ENCODE measurements around the gene MIF4GD.
"Not testable (repeated sequence)": the region's sequence is repeated elsewhere in the genome, so short reads cannot be mapped to it uniquely, and the experiment has no call there.

Gene MIF4GD

DNA sequence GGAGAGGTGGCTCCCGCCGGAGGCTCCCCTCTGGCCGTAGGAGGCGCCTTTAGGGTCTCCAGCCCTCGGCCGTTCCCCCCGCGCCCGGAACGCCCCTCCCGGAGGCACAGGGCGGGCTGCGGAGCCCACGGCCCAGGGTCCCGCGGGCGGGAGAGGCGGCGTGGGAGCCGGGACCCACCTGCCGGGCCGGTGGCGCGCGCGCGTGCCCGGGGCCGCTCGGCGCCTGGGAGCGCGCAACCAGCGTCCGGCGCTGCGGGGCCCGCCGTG is at the start of gene MIF4GD:
TSS of gene MIF4GD (minus strand) at position 266 of the 267 bp plus-strand sequence. CDS start 1,036 bp downstream, outside the sequence.
- DNase-seq, result no peak

- DNase-seq, result no peak
These were observed 49.1 kb upstream of the MIF4GD start for GRCh38 chr17:75319904-75320691.

DNA sequence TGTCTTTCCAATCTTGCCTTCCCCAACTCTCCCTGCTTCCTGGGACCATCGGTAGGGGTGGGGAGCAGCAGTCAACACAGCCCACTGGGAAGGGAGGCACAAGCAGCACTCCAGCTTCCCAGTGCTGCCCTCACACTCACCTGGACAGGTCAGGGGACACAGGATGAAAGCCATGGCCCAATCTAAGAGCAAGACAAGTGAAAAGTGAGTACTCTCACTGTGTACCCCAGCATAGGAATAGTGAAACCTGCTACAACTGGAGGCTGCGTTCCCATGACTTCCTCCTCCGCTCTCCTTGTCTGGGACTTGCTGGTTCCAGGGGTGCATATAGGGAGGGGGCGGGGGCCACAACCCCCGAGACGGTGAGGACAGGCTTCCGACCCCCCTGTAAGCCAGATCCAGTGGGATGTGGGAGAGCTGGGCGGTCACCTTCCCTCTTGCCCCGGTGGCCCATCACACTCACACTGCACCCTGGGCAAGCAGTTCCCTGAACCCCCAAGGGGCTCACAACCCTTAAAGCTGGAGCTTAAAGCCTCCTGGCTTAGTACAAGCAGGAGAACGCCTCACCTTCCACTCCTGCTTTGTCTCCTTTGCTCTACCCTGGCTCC is 47.7 kb upstream of the MIF4GD start:
- DNase-seq, result no peak

DNA sequence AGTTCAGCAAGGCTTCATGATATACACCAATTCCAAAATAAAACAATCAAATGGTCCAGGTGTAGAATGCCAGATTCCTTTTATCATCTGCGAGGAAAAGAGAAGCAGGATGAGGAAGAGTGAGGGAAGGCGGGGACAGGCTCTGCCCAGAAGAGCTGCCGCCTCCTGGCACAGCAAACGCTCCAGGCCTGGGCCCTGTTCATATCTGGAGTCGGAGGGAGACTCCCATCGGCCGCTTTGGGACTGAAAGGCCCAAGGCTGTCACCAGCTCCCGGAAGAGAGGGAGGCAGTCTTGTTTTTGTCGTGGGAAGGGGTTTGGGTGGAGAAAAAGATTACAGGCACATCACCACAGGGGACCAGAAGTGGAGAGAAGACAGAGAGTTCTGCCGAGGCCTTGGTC is 47.2 kb upstream of the MIF4GD start:
- DNase-seq, result no peak

DNA sequence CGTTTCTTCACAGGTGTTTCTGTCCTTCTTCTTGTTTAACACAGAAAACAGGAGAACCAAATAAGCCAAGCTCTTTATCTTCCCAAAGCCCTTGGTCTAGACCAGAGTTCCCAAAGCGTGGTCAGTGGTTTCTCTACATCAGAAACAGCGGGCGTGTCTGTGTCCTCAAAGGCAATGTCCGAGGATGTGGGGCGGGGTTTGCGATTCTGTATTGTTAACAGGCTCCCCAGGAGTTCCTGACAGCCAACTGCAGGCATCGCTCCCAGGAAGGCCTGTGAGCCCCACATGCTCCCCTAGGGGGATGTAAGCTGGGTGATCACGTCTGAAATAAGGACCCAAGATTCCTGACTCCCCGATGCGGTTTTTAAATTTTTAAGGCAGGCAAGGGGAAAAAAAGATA is 46.6 kb upstream of the MIF4GD start:
- no peak for DNase-seq

- no peak for DNase-seq
These were observed 45.2 kb upstream of the MIF4GD start for GRCh38 chr17:75316253-75316652.

GRCh38 chr17:75315541-75316243 is 44.7 kb upstream of the MIF4GD start:
- DNase-seq, result no peak

GRCh38 chr17:75313941-75314551 is 43.0 kb upstream of the MIF4GD start:
- no peak for DNase-seq

DNA sequence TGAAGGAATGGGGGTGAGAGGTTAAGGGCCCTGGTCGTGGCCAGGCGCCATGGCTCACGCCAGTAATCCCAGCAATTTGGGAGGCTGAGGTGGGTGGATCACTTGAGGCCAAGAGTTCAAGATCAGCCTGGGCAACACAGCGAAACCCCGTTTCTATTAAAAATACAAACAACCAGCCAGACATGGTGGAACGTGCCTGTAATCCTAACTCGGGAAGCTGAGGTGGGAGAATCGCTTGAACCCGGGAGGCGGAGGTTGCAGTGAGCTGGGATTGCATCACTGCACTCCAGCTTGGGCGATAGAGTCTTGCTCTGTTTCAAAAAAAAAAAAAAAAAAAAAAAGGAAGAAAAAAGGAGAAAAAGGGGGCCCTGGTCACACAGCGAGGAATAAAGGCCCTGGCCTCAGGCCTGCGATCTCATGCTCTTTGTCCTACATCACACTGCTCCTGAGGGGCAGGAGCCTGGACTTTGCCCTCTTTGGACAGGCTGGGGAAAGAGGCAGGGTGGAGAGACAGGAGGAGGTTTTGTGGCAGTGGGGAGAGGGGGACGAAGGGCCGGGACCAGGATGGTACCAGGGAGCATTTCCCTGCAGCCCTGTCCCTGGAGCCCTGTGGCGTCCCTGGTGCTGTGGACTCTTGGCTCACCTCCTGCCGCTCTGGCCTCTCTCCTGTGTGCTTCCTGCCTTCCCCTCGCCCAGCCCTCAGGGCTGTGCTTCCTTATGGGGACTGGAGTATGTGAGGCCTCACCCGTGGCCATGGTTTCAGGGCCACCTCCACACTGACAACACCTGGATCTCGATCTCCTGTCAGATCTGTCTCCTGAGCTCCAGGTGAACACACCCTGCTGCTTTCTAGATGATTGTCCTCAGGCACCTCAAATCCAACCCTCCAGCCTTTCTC is 38.0 kb upstream of the MIF4GD start:
- no peak for DNase-seq

DNA sequence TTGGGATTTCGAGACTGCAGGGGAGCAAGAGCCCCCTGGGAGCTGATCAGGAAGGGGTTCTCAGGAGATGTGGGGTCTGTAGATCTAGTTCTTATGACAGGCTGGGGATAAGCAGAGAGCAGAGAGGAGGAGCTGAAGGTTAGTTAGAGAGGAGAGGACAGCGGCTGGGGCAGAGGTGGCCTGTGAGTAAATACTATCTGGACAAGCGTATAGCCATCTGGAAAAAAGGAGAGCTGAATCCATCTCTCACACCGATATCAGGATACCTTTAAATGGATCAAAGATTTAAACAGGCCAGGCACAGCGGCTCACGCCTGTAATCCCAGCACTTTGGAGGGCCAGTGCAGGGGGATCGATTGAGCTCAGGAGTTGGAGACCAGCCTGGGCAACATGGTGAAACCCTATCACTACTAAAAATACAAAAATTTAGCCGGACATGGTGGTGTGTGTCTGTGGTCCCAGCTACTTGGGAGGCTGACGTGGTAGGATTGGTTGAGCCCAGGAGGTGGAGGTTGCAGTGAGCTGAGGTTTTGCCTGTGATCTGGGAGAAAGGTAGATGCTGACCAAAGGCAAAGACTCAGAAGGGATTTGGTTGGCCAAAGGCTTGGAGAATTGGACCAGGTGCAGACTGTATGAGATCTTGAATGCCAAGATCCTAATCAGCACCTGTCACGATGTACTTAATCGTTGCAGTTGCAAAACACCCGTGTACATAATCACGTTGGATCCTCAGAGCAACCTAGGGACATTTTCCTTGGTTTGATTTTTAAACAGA is 37.1 kb upstream of the MIF4GD start:
- DNase-seq, result no peak

- DNase-seq, result no peak
These were observed 30.6 kb upstream of the MIF4GD start for GRCh38 chr17:75301502-75302206.

DNA sequence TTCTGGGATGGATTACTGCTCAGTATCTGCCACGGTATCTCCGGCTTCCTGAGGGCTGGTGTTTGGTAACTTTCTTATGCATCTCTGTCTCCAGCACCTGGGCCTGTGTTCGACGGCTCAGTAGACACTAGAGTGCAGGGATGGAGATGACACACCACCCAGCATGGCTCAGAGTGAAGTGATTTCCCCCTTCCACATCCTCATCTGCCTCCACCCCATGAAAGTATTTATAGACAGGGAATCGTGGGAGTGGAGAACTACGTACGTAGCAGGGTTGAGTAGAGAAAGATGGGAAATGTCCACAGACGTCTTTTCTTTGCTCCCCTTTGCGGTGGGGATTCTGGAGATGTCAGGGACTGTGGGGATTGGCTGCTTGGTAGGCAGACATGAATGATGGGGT is 30.0 kb upstream of the MIF4GD start:
- no peak for DNase-seq

DNA sequence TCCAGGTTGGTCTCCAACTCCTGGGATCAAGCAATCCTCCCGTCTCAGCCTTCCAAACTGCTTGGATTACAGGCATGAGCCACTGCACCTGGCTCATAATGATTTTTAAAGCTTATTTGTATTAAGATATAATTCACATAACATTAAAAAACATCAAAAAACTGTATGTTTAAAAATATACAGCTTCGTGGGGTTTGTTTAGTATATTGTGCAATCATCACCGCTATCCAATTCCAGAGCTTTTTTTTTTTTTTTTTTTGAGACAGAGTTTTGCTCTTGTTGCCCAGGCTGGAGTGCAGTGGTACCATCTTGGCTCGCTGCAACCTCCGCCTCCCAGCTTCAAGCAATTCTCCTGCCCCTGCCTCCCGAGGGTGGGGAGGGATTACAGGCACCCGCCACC is 29.2 kb upstream of the MIF4GD start:
- DNase-seq, result no peak

DNA sequence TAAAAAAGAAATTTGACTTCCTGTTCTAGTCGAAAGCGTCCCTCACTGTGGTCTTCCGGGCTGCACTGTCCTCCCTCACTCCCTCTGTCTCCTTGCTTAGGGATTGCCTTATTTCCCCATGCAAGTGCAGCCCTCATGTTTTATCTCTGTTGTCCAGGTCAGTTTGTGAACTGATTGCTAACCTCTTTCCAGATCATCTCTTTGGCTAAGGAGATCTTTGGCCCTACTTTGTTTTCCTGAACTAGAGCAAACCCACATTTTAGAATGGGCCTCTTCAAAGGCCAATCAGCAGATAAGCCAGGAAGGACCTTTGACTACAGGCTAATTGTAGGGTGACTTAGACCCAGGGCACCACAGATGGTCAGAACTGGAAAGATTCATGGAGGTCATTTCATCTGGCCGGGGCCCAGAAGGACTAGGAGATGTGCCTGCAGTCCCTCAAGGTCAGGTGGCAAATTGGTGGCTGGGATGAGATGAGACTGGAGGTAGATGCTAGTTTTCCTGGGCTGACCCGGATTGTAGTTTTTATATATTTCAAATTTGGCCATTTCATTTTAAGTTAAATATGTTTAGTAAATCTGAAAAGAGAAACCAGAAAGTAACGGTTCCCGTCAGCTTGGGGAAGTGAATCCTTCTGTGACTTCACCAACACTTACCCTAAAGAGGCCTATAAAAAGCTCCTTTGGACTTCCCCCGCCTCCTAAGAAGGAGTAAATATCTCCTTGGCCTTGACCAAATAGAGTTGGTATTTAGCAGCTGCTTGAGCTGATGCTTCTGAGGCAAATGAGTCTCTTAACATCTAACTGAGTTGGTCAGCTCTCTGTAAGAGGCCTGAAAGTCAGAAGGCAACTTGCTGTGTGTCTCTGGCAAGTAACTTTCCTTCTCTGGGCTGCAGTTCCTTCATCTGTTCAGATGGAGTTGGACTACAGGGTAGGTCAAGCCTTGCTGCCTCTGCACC is 24.4 kb upstream of the MIF4GD start:
- DNase-seq, result no peak

DNA sequence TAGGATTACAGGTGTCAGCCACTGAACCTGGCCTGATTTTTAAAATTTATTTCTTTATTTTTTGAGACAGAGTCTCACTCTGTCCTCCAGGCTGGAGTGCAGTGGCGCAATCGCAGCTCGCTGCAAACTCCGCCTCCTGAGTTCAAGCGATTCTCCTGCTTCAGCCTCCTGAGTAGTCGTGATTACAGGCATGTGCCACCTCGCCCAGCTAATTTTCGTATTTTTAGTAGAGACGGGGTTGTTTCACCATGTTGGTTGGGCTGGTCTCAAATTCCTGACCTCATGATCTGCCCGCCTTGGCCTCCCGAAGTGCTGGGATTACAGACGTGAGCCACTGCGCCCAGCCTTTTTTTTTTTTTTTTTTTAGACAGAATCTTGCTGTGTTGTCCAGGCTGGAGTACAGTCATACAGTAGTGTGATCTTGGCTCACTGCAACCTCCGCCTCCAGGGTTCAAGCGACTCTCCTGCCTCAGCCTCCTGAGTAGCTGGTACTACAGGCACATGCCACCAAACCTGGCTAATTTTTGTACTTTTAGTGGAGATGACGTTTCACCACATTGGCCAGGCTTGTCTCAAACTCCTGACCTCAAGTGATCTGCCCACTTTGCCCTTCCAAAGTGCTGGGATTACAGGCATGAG is 21.9 kb upstream of the MIF4GD start:
- not testable (repeated sequence) for DNase-seq

DNA sequence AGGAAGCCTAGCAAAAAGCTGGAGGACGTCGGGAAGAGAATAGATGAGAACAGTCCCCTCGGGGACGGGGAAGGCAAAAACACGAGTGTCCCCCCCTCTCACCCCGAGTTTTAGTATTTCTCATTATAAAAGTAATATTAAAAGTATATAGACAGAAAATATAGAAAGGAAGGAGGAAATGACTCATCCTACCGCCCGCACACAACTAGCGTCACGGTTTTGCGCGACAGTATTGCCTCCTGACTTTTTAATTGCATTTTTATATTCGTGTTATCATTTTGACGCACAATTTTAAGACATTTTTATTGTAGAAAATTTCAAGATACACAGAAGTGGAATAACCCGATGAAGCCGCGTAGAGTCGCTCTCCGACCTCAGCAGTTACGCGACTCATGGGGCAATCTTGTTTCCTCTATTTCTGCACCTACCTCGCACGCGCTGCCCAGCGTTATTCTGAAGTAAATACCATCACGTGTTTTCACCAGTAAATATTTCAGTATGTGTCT is 18.9 kb upstream of the MIF4GD start:
- no peak for DNase-seq

DNA sequence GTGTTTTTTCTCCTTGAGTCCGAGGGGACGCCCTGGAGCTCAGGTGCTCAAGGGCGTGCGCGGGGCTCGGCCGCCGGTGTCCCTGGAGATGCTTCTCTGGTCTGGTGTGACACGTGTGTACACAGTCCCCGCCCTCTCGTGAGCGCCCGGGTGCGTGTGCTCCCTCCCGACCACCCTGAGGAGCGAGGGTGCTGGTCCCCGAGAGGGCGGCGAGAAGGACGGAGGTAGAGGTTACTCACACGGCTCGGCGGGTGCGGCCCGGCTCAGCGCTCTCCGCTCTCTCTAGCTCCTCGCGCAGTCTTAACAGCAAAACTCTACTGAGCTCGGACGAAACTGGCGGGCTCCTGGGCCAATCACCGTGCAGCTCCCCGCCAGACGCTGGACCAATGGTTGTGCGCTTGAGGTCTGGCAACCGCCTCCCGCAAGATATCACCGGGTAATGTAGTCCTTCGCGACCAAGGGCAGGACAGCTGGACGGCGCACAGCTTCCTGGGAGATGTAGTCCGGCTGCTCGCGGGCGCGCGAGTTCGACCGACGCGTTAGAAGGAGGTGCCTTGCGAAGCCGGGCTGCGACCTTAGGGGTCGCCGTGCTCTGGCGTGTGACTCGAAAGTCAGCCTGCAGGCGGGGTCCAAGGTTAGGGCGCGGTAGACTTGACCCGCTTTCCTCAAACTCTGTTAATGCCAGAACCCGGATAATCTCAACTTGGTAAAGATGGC is 18.2 kb upstream of the MIF4GD start, which contains the start of gene SLC25A19:
TSS of gene SLC25A19 (minus strand) at position 319 of the 717 bp plus-strand sequence. CDS start 2,669 bp downstream, outside the sequence.
- peak; percentile 97 to 99 for DNase-seq

DNA sequence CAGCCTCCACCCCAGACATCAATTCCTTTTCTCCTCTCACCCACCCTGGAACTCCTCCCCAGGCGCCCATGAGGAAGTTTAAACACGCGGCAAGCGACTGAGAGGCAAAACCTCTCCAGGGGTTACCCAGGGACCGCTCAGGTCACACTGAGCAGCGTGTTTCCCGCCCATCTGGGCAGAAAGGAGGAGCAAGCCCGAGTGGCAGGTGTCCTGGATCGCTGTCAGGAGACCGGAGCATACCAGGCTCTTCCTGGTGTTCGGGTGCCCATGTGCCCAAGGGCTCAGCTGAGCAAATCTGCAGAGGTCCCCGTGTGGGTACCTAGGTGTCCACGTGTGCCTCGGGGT is 17.7 kb upstream of the MIF4GD start:
- peak in 1 of 2 experiments; percentile 59 for DNase-seq

GRCh38 chr17:75288359-75288758 is 17.3 kb upstream of the MIF4GD start:
- no peak for DNase-seq

Measured in NCI-H446 (cell line).